ENCODE measurements around the gene MINDY4B. TPM values are rescaled to one million over a fixed set of nuclear protein-coding genes. Genes with fewer than 3 reads are reported as not detected.

Gene MINDY4B
- total and polyA plus RNA-seq, 12 donors: 0.19 to 0.60 TPM; not detected in 10

DNA sequence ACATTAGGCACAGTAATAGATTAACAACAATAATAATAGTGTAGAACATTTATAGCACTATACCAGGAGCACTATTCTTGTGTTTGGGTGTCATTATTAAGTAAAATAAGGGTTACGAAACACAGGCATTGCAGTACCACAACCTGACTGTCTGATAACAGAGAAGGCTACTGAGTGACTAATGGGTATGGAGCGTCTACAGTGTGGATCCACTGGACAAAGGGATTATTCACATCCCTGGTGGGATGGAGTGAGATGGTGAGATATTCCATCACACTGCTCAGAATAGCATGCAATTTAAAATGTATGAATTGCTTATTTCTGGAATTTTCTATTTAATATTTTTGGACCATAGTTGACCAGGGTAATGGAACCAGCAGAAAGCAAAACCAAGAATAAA is 18.2 kb downstream of the MINDY4B start:
- TF ChIP-seq, protein P1, sequence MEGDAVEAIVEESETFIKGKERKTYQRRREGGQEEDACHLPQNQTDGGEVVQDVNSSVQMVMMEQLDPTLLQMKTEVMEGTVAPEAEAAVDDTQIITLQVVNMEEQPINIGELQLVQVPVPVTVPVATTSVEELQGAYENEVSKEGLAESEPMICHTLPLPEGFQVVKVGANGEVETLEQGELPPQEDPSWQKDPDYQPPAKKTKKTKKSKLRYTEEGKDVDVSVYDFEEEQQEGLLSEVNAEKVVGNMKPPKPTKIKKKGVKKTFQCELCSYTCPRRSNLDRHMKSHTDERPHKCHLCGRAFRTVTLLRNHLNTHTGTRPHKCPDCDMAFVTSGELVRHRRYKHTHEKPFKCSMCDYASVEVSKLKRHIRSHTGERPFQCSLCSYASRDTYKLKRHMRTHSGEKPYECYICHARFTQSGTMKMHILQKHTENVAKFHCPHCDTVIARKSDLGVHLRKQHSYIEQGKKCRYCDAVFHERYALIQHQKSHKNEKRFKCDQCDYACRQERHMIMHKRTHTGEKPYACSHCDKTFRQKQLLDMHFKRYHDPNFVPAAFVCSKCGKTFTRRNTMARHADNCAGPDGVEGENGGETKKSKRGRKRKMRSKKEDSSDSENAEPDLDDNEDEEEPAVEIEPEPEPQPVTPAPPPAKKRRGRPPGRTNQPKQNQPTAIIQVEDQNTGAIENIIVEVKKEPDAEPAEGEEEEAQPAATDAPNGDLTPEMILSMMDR (IDR thresholded peaks at IDR 0.05): no peak
- H3K27me3 ChIP-seq: no peaks in the 10 kb centered on the region
- WGBS, 2 donors: 92 to 97% methylated on average over 2 of the region's 2 CpGs
- intact Hi-C loops (cut with DNase I): no loop called here
- H3K4me1 ChIP-seq: peaks cover 0 to 8% (median 0%) of the 10 kb centered on the region in 9 donors
- peaks cover 0 to 6% (median 0%) of the 10 kb centered on the region in 11 donors for H3K9me3 ChIP-seq
- no peak for ATAC-seq
- H3K4me3 ChIP-seq: no peak overlapping the region
- no peak for DNase-seq
- no peak overlapping the region for H3K27ac ChIP-seq
- H3K36me3 ChIP-seq: no peaks in the 10 kb centered on the region

GRCh38 chr3:150885535-150885934 is 19.7 kb downstream of the MINDY4B start:
- TF ChIP-seq, protein P1 (IDR thresholded peaks at IDR 0.05): no peak
- ATAC-seq: peak in 4 of 8 donors; percentile 52 to 78 (median 69)
- H3K36me3 ChIP-seq: no peaks in the 10 kb centered on the region
- no peak overlapping the region for H3K4me3 ChIP-seq
- peaks cover 0 to 8% (median 0%) of the 10 kb centered on the region in 9 donors for H3K4me1 ChIP-seq
- 56 to 58% methylated on average over 3 of the region's 3 CpGs for WGBS, 2 donors
- peaks cover 0 to 6% (median 0%) of the 10 kb centered on the region in 11 donors for H3K9me3 ChIP-seq
- no peak for DNase-seq
- intact Hi-C loops (cut with DNase I): no loop called here
- H3K27ac ChIP-seq: no peak overlapping the region
- H3K27me3 ChIP-seq: no peaks in the 10 kb centered on the region

- H3K36me3 ChIP-seq: no peaks in the 10 kb centered on the region
- DNase-seq: no peak
- H3K9me3 ChIP-seq: no peaks in the 10 kb centered on the region
- no peak overlapping the region for H3K4me3 ChIP-seq
- H3K27me3 ChIP-seq: no peaks in the 10 kb centered on the region
- TF ChIP-seq, protein P1 (IDR thresholded peaks at IDR 0.05): no peak
- peak in 1 of 8 donors; percentile 57 for ATAC-seq
- peaks cover 0 to 32% (median 13%) of the 10 kb centered on the region in 9 donors for H3K4me1 ChIP-seq
- no peak overlapping the region for H3K27ac ChIP-seq
- 31 to 38% methylated on average over 2 of the region's 2 CpGs for WGBS, 2 donors
- intact Hi-C loops (cut with DNase I): no loop called here
Measured at GRCh38 chr3:150878996-150879575, 26.2 kb downstream of the MINDY4B start.

- TF ChIP-seq, protein P1 (IDR thresholded peaks at IDR 0.05): no peak
- H3K27me3 ChIP-seq: no peaks in the 10 kb centered on the region
- H3K36me3 ChIP-seq: no peaks in the 10 kb centered on the region
- H3K9me3 ChIP-seq: no peaks in the 10 kb centered on the region
- H3K4me1 ChIP-seq: peaks cover 0 to 32% (median 13%) of the 10 kb centered on the region in 9 donors
- no peak overlapping the region for H3K27ac ChIP-seq
- no peak overlapping the region for H3K4me3 ChIP-seq
- ATAC-seq (no peak), DNase-seq (no peak)
- intact Hi-C loops (cut with DNase I): no loop called here
- WGBS, 2 donors: 95 to 96% methylated on average over 1 of the region's 1 CpG
Measured at GRCh38 chr3:150878290-150878689, 26.9 kb downstream of the MINDY4B start.

Data from heart right ventricle (tissue), 16 donors.